ENCODE measurements around the gene GALNT2.

GALNT2 gene

DNA sequence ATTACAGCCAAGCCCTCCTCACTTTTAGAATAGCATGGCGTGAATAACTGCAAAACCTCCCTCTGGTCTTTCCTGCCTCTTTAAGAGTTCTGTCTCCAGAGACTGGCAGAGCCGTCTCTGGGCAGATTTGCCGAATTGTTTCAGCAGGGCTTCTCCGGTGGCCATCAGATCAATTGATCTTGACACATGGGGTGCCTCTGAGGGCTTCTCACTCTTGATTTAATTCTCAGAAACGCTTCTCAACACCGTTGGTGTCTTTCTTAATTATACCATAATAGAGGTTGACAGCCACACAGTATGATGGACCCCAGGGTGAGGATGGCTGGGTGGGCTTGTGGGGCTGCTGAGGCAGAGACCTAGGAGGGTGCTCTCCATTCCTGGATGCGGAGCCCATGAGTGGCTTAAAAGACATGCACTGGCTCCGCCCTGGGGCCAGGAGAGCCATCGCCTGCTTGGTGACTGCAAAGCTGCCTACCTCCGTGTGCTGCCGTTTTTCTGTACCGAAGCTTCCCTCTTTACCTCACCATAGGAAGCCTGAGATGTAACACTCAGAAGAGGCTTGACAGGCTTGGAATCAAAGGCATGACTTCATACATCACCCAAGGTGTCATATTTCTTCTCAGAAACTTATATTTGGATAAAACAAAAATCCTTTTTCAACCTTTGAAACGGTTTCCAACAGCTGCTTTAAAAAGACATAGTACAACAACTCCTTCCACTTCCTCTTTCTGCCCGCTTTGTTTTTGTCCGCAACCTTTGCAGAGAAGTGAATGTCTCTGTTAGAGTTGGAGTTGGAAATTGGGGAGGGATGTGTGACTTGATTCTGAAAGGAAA, 82.9 kb downstream of the GALNT2 start:
- DNase-seq, result peak in 1 of 2 experiments; percentile 2

DNA sequence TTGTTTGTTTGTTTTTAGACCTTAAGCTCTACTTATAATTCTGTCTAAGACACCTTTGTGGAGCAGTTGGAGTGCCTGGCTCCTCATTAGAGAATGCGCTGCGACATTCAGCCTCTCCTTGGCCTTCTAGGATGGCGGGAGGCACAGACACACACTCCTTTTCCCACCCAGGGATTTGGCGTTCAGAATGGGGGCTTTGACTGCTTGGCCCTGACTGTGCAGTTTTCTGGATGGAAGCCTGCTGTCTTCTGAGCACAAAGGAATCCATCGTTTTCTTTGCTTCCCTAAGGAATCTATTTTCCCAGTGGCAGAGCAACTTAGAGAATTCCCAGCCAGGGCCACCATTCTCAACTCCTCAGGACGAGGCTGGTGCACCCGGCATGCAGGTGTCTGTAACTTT, 83.6 kb downstream of the GALNT2 start:
- DNase-seq, result no peak

DNA sequence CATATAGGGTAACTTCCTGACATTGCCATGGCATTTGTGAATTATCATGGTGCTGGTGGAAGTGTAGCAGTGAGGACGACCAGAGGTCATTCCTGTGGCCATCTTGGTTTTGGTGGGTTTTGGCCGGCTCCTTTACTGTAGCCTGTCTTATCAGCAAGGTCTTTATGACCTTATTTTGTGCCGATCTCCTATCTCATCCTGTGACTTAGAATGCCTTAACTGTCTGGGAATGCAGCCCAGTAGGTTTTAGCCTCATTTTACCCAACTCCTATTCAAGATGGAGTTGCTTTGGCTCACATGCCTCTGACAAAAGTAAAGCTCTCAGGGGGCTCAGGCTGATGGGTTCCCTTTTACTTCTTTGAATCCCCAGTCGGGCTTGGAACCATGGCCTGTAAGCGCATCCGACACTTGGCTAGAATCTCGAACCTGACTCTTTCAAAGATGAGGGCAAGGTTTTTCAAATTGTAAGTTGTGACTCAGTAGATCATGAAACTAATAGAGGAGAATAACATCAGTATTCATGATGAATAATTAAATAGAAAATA, 85.0 kb downstream of the GALNT2 start:
- no peak for DNase-seq

DNA sequence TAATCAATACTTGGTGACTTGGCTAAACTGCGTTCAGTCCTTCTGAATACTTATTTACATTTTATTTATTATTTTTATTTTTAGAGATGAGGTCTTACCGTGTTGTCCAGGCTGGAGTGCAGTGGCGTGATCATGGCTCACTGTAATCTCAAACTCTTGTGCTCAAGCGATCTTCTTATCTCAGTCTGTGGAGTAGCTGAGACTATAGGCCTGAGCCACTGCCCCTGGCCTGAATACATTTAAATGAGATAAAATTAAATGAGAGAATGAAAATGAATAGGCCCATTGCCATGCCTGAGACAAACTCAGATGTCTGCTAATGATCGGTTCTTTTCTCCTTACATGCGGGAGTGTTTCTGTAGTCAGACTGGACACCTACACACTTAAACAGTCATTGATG, 86.0 kb downstream of the GALNT2 start:
- DNase-seq, result no peak

DNA sequence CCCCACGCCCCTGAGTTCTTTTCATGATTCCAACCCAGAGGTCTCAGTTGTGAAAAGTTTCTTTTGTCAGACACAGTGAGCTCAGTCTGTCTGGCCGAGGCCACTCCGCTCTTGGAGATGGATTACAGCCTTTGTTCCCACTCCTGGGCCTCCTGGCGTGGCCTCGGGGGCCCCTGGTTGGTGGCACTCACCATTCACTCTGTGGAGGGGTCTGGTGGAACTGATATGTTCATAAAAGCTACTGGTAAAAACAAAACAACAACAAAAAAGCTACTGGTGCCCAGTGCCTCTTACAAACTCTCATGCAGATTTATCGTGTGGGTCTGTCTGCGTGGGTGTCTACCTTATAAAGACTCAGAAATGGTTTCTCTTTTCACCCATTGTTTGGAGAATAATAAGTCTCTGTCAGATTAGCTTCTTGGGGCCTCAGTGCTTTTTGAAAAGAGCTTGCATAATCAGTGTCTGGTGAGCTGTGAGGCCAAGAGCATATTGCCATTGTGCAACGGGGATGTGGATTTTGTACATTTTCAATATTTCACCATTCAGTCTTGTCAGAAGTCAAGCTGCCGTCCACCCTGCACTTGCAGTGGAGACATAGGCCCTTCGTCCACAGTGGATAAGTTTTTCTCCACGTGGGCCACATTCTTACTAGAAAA, 86.7 kb downstream of the GALNT2 start:
- DNase-seq, result no peak

DNA sequence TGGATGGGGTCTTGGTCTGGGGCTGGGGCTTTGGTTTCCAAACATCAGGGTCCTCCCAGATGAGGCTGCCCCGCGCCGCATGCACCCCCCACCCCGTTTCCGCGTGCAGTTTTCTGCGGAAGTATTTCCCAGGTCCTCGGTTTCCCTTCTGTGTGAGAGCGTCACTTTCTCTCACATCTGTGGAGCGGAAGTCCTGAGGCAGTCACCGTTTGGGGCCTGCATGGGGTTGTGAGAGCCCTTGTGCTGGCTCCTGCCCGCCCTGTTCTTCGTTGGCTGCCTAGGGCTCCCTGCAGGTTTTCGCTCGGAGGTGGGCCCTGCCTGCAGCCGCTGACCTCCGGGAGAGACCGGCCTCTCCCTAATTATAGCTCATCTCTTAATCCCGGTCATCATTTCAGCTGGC, 88.0 kb downstream of the GALNT2 start:
- DNase-seq, result no peak

DNA sequence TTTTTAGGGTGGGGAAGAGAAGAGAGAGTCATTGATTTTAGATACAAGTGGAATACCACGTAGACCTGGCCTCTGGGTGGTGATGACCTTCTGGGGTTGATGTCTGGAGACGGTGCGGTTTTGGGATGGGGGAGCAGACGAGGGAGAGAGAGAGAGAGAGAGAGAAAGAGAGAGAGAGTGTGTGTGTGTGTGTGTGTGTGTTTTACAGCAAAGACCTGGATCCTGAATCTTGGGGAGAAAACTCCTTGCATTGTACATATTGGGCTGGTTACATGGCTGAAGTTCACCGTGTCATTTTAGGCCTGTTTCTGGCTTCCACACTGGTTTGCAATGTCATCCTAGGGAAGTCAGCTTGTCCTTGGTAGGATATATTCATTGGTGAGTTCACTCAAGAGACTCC, 89.0 kb downstream of the GALNT2 start:
- DNase-seq, result no peak

DNA sequence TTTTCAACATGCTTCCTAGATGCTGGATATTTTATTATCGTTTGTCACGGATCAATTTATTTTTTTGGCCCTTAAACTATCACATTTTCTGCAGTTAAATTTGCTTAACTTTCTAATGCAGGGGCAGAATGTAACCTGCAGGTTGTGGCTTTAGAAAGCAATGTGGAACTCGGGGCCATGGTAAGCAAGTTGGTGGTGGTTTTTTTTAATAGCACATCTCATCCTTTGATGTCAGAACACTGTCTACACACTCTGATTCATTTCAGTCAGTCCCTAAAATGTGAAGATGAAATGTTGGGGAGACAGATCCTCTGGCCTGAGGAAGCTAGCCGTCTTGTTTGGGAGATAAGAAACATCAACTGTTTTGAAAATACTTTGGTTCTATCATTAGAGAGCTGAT, 89.5 kb downstream of the GALNT2 start:
- no peak for DNase-seq

DNA sequence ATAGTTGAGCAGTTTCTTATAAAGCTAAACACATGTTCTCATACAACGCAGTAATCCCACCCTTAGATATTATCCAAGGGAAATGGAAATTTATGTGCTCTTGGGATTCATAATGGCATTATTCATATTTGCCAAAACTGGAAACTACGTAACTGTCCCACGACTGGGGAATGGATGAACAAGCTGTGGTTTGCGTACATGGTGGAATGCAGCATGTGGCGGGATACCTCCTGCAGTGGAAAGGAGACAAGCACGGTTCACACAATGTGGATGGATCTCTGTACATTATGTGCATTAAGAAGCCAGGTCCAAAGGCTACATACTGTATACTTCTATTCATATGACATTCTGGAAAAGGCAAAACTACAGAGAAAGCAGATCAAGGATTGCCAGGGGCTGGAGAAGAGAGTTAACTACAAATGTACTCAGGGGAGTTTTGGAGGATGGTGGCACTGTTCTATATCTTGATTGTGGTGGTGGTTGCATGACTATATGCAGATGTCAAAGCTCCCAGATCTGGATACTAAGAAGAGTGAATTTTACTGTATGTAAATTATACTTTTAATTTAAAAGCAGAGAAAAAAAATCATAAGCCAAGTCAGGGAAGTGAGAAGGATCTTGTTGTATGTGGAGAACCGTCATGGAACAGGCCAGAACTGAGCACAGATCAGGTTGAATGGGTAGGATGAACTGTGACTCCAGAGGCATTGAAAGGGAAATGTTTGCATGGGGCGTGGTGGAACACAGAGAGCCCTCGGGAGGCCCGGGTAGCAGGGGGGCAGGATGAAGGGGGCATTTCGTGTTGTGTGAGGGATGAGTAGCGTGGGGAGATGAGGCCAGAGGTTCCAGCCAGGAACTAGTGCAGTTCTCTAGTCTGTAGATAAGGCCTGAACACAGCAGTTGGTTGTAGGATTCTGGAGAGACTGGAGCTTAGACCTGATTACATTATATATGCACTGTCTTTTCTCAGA, 90.7 kb downstream of the GALNT2 start:
- DNase-seq, result peak in 1 of 2 experiments; percentile 14

DNA sequence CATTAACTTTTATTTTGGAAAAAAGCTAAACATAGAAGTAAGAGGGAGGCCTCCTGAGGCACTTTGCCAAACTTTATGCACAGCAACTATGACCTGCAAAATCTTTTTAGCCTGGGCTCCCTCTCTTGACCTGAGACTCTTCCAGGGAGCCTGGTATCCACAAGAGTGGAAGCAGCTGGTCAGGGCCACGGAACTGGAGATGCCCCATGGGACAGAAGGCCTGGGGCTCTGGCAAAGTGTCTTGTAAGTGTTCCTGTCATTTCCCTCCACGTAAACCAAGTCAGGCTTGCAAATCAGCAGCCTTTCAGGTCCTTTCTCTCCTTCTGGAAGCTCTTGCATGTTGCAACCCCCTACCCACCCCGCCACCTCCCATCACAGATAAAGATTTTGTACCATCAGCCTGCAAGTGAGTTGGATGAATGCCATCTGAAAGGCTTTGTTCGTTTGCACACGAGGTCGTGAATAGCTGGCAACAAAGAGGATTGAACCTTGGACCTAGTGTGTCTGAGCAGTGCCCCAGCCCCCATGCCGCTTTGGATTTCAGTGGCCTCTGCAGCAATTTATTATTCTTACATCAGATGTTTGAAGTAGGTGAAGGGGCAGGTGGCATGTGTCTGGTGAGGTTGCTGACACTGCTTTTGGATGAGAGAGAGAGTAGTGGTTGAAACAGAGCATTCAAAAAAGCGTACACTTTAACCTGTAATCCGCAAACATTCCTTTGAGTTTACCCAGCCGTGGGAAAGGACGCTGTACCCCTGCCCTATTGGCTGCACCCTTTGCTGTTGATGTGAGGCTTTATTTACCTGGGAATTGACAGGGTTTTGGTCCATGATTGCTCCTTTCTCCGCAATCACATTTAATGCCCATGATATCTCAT, 91.6 kb downstream of the GALNT2 start:
- DNase-seq, result peak; percentile 20 to 23

DNA sequence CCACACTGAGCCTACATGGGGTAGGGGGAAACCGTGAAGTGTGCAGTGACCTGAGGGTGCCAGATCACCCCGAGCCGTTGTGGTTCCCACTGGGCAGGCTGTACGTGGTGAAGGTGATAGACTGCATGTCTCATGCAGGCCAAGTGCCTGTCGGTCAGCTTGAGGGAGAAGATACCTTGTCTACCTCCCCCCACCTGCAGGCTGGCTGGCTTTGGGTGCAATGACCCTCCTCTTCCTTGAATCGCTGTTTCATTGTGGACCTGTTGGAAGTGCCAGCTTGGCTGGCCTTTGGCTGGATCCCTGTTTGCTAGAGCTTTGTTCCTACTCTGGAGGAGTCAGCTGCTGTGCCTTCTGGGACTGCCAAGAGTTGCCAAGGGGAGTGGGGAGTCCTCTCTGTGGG, 92.5 kb downstream of the GALNT2 start:
- no peak for DNase-seq

DNA sequence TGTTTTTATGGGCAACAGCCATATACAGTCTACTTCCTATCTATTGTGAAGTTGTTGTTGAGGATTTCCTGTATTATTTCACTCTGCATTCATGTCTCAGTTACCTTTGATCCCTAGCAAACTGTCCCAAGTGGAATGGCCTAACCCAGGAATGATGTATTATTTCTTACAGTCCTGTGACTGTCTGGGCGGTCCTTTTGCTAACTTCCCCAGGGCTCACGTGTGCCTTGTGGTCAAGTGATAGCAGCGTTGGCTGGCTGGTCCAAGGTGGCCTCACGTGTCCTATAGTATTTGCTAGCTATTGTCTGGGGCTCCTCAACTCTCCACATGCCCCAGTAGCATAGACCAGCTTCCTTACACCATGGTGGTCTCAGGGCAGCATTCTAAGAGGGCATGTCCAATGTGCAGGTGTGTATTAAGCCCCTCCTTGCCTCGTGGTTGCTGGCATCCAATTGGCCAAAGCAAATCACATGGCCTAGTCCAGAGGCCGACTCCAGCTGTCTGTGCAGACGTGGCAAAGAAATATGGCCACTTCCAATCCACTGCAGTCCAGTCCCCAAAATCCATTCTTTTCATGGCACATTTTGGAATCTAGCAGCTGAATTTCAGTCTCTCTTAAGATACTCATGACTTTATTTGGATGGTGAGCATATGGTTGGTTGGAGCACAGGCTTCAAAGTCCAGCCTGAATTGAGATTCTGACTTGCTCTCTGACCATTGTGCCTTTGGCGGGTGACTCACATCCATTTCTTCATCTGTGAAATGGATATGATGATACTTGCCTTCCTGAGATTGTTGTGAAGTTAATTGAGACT, 94.1 kb downstream of the GALNT2 start:
- no peak for DNase-seq

DNA sequence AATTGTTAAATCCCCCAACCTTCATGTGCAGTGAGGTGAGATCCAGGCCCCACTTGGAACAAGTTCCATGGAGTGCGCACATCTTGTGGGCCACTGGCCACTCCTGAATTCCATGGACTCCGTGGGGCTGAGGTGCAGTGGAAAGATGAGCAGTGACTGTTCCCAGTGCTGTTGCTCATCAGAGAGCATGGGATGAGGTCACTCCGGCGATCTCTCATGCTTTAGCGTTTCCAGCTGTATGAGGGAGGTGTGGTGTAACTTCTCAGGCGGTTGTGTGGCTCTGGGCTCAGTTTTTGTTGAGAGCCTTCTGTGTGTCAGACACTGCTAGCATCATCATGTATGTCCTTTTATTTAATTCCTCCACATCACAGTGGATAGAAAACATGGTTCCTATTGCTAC, 96.2 kb downstream of the GALNT2 start:
- DNase-seq, result no peak

DNA sequence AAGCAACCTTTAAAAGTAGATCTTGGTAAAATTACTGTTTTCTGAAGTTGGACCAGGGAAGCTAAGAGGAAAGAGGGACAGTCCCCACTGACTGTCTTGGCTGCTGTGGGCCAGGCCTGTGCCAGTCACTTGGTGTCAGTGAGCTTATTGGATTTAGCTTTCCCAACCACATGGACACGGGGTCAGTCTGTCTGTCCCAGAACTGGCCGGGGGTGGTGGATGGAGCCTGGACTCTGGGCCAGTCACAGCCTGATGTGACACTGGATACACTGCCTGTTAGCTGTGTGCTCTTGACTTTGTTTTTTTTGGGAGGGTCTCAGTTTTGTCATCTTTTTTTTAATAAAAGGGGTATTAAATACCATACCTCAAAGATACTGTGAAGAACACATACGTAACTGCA, 96.7 kb downstream of the GALNT2 start:
- no peak for DNase-seq

DNA sequence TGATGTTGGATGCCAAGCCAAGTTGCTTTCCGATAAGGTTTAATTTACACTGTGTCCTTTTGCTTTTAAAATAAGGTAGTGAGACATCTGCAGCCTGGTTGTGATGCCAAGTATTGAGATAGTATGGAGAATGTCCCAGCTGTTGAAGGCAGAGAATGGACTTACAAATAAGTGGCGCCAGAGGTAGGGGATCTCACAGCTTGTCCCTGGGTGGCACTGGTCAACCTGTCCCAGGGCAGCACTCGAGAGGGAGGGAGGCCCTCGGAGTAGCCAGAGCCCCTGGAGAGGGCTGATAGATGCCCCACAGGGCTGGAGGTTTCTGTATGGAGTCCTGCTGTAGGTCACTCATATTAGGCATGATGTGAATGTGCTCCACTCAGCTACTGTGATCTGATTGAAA, 98.5 kb downstream of the GALNT2 start:
- no peak for DNase-seq

DNA sequence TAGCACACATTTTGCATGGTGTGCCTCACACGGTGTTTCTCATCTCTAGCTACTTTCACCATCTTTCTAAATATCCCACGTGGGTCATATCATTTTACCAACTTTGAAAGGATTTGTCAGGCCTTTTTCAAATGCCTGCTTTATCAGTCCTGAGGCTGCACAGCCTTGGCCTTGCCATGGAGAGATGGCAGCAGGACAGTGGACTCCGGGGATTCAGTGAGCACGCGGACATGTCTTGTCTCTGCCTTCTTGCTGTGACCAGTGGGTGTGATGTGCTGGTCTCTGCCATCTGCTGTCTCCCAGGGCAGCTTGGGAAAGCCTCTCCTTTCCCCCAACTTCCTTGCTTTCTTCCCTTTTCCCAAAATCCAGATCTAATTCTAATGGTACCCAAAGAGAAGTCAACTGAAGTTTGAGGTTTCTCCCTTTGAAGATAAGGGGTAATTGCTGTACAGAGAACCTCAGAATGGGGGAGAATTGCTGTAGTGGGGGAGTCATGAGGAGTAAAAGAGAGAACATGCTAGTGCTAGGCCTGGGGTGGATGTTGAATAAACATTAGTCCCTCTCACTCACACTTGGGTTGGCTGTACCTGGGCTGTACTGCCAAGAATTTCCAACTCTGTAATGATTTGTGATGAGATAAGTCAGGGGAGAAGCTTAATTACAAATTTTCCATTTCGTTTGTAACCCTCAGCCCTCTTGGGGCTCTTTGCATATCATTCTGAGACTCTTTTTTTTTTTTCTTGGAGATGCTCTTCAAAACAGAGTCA, 99.5 kb downstream of the GALNT2 start:
- DNase-seq, result no peak

DNA sequence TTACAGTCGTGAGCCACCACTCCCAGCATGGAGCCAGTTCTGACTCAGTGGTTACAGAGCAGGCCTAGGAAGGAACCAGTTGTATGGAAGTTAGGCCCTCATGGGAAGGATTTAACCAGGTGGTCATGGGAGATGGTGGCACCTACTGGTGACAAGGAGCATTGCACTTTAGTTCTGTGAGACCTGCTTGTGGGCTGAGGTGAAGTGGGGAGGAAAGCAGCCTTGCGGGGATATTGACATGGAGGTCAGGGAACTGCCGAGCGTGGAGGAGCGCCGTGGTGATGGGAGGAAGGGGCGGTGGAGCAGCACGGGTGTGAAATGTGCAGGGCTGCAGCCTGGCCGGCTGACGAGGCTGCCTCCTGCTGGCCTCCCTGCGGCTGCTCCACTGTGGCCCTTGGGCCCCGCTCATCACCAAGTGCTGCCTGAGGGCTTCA, 100.4 kb downstream of the GALNT2 start:
- DNase-seq, result peak in 1 of 2 experiments; percentile 4

DNA sequence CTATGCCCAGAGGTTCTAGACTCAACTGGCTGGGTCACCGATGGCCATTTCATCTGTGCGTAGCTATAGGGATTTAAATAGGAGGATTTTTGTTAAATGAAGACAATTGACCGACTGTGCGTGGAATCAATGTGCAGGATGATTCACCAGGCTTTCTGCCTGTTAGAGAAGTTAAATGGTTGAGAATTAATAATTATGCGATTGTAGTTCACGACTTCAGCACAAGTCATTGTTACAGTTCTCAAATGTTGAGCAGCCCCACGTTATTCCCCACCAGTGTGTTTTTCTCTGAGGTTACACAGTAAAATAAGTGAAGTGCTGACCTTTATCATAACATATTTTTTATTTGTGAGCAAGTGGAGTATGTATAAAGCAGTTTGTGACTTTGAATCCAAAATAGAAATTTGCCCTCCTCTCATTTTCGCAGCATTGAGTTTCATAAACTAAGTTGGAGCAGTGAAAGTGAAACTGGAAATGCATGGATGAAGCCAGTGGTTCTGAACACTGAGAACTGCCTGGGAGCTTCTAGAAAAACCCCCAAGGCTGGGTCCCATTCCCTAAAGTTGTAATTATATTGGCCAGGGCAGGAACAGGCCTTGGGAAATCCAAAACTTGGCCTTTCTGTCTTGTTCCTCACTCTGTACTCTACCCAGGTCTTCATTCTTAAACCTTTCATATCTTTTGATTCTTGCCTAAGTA, 102.6 kb downstream of the GALNT2 start:
- DNase-seq, result no peak

DNA sequence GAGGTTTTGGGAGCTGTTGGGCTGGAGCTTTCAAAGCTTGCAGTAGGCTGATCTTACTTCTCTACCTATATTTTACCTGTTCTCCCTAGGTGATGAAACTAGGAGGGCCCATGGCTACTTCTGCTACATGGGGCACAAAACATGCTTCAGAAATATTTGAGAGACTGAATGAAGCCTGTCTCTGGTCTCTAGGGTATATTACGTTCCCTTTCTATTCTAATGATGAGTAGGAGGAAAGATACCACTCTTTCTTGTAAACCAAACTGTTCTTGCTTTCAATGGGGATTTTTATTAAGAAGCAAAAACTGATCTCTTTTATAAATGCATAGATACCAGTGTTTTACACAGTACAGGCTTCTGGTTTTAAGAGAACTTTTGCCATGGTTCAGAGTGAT, 103.1 kb downstream of the GALNT2 start:
- DNase-seq, result no peak

DNA sequence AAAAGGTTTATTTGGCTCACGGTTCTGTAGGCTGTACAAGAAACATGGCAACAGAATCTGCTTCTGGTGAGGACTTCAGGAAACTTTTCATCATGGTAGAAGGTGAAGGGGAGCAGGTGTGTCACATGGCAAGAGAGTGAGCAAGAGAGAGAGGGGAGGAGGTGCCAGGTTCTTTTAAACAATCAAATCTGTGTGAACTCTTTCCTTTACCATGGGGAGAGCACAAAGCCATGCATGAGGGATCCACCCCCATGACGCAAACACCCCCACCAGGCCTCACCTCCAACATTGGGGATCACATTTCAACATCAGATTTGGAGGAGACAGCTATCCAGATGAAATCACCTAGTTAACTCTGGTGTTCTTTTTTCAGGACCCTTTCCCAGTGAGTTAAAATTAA, 103.6 kb downstream of the GALNT2 start:
- no peak for DNase-seq
